B cell (primary cell): ENCODE results near the gene NETO1.

Experiments
- CTCF ChIP-seq: fragments of 200-600 bp; IDR thresholded peaks from one replicate; pipeline ENCODE4 v1.8.0; 2022; ENCODE audit warnings: antibody characterized with exemption, mild to moderate bottlenecking
- EZH2 ChIP-seq: IDR thresholded peaks from 2 replicates; pipeline ENCODE4 v1.6.1; 2012; ENCODE audit warnings: borderline replicate concordance, low read depth, mild to moderate bottlenecking, moderate library complexity, low read length; ENCODE audit not compliant: insufficient read depth, poor library complexity, severe bottlenecking

- no peak for TF ChIP-seq CTCF
- no peak for TF ChIP-seq EZH2
Observed at GRCh38 chr18:72772916-72773315, 94.9 kb downstream of the NETO1 start.
